ENCODE results near the gene TNFAIP6. TPM values are rescaled to one million over a fixed set of nuclear protein-coding genes. Genes with fewer than 3 reads are reported as not detected.
"Not testable (repeated sequence)": the region's sequence is repeated elsewhere in the genome, so short reads cannot be mapped to it uniquely, and the experiment has no call there.

Gene TNFAIP6
- total RNA-seq, 1 donor from 2014 or later = not detected

DNA sequence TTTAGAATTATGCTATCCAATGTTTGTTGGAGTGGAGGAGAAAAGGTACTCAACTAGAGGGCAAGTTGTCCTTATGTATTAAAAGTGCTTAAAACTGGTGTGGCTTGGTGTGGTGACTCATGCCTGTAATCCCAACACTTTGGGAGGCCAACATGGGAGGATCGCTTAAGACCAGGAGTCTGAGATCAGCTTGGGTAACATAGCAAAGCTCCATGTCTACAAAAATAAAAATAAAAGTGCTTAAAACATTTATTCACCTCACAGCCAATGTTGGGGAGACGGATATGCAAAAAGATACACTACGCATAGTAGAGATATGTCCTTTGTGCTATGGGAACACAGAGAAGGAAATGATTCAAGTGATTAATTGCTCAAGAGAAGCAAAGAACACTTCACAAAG, 19.3 kb upstream of the TNFAIP6 start:
- Mint-ChIP-seq H3K27me3 (ENCODE audit: unreplicated experiment) (no peaks in the 10 kb centered on the region), H3K4me1 (ENCODE audit: unreplicated experiment) (peaks cover 35% of the 10 kb centered on the region), H3K36me3 (ENCODE audit: unreplicated experiment) (no peaks in the 10 kb centered on the region), H3K9me3 (ENCODE audit: unreplicated experiment) (peaks cover 12% of the 10 kb centered on the region), H3K4me3 (ENCODE audit: unreplicated experiment) (no peak overlapping the region), H3K27ac (ENCODE audit: unreplicated experiment) (no peak overlapping the region)
- TF ChIP-seq, protein P1, sequence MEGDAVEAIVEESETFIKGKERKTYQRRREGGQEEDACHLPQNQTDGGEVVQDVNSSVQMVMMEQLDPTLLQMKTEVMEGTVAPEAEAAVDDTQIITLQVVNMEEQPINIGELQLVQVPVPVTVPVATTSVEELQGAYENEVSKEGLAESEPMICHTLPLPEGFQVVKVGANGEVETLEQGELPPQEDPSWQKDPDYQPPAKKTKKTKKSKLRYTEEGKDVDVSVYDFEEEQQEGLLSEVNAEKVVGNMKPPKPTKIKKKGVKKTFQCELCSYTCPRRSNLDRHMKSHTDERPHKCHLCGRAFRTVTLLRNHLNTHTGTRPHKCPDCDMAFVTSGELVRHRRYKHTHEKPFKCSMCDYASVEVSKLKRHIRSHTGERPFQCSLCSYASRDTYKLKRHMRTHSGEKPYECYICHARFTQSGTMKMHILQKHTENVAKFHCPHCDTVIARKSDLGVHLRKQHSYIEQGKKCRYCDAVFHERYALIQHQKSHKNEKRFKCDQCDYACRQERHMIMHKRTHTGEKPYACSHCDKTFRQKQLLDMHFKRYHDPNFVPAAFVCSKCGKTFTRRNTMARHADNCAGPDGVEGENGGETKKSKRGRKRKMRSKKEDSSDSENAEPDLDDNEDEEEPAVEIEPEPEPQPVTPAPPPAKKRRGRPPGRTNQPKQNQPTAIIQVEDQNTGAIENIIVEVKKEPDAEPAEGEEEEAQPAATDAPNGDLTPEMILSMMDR (IDR thresholded peaks at IDR 0.05) = no peak
- no peak for DNase-seq (ENCODE audit: extremely low spot score, unreplicated experiment)

- peaks cover 18% of the 10 kb centered on the region for H3K9me3 Mint-ChIP-seq (ENCODE audit: unreplicated experiment)
- H3K27ac Mint-ChIP-seq (ENCODE audit: unreplicated experiment) = no peak overlapping the region
These were observed 14.3 kb upstream of the TNFAIP6 start for GRCh38 chr2:151343073-151343472.

GRCh38 chr2:151344191-151344590, 13.2 kb upstream of the TNFAIP6 start:
- H3K27ac Mint-ChIP-seq (ENCODE audit: unreplicated experiment); DNase-seq (ENCODE audit: extremely low spot score, unreplicated experiment); H3K4me1 Mint-ChIP-seq (ENCODE audit: unreplicated experiment); H3K27me3 Mint-ChIP-seq (ENCODE audit: unreplicated experiment); H3K36me3 Mint-ChIP-seq (ENCODE audit: unreplicated experiment); H3K4me3 Mint-ChIP-seq (ENCODE audit: unreplicated experiment): not testable (repeated sequence)
- peaks cover 18% of the 10 kb centered on the region for H3K9me3 Mint-ChIP-seq (ENCODE audit: unreplicated experiment)

More at GRCh38 chr2:151343073-151343472, 14.3 kb upstream of the TNFAIP6 start:
- Mint-ChIP-seq H3K4me3 (ENCODE audit: unreplicated experiment) (no peak overlapping the region), H3K4me1 (ENCODE audit: unreplicated experiment) (peaks cover 12% of the 10 kb centered on the region), H3K27me3 (ENCODE audit: unreplicated experiment) (no peaks in the 10 kb centered on the region), H3K36me3 (ENCODE audit: unreplicated experiment) (no peaks in the 10 kb centered on the region)
- DNase-seq (ENCODE audit: extremely low spot score, unreplicated experiment) = no peak
- TF ChIP-seq, protein P1 (IDR thresholded peaks at IDR 0.05) = no peak

- no peaks in the 10 kb centered on the region for H3K4me1 Mint-ChIP-seq (ENCODE audit: unreplicated experiment)
- H3K36me3 Mint-ChIP-seq (ENCODE audit: unreplicated experiment) = no peaks in the 10 kb centered on the region
- no peaks in the 10 kb centered on the region for H3K27me3 Mint-ChIP-seq (ENCODE audit: unreplicated experiment)
- no peak overlapping the region for H3K4me3 Mint-ChIP-seq (ENCODE audit: unreplicated experiment)
- no peak overlapping the region for H3K27ac Mint-ChIP-seq (ENCODE audit: unreplicated experiment)
- DNase-seq (ENCODE audit: extremely low spot score, unreplicated experiment) = no peak
- TF ChIP-seq, protein P1 (IDR thresholded peaks at IDR 0.05) = no peak
- peaks cover 18% of the 10 kb centered on the region for H3K9me3 Mint-ChIP-seq (ENCODE audit: unreplicated experiment)
These were observed 12.5 kb upstream of the TNFAIP6 start for GRCh38 chr2:151344906-151345305.

DNA sequence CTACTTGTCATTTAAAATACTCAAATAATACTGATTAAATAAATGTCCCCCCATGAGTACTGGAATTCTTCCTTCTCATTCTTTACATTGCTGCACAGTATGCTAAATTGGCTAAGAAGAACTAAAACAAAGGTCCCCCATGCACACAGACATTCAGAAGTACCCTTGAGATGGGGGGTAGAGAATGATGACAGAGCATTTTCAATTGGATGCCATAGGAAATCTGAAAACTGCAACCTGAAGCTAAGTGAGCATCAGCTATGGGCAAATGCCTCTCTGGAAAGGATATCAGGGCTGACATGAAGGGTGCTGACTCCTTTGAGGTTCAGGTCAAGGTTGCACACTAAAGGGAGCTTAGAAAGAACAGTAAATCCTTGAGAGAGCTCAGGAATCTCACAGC, 10.1 kb upstream of the TNFAIP6 start:
- Mint-ChIP-seq H3K27ac (ENCODE audit: unreplicated experiment) (no peak overlapping the region), H3K4me1 (ENCODE audit: unreplicated experiment) (peaks cover 4% of the 10 kb centered on the region), H3K36me3 (ENCODE audit: unreplicated experiment) (no peaks in the 10 kb centered on the region)

More for the DNA sequence above, 10.1 kb upstream of the TNFAIP6 start:
- no peak overlapping the region for H3K4me3 Mint-ChIP-seq (ENCODE audit: unreplicated experiment)
- peaks cover 6% of the 10 kb centered on the region for H3K9me3 Mint-ChIP-seq (ENCODE audit: unreplicated experiment)
- no peaks in the 10 kb centered on the region for H3K27me3 Mint-ChIP-seq (ENCODE audit: unreplicated experiment)
- no peak for DNase-seq (ENCODE audit: extremely low spot score, unreplicated experiment)
- TF ChIP-seq, protein P1 (IDR thresholded peaks at IDR 0.05) = no peak

Data from osteocyte (in vitro differentiated cells).